Stimulated activated CD4-positive, alpha-beta T cell treated with anti-CD3 and anti-CD28 coated beads, Interleukin-15, amount 100 ng/mL, for 48 hours (primary cell): ENCODE results near the gene HNRNPF.

Source experiments
- DNase-seq, 2 donors: peaks; one replicate each; pipeline ENCODE4 v3.0.0-alpha.2; 2020; ENCODE audit warnings: low read depth in 2 of 2

The HNRNPF gene

GRCh38 chr10:43376046-43376635, 32.8 kb downstream of the HNRNPF start:
- DNase-seq = no peak

GRCh38 chr10:43375401-43376020, 33.5 kb downstream of the HNRNPF start:
- no peak for DNase-seq

DNA sequence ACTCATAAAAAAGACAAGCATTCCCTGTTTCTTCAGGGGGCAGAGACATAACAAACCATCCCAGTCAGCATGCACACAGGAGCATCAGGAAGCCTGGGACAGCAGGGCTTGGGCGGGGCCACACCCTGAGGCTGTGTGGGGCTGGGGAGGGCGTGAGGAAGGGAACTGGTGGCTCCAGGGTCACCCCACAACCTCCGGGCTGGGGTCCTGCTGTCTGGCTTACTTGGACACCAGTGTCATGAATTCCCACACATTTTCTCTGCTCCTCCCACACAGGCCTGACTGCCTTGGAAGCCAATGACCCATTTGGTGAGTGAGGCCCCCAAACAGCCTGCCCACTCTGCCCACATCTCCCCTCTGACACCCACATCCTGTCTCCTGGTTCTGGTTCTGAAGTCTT, 34.8 kb downstream of the HNRNPF start:
- no peak for DNase-seq

GRCh38 chr10:43373461-43373860, 35.5 kb downstream of the HNRNPF start:
- DNase-seq = no peak

DNA sequence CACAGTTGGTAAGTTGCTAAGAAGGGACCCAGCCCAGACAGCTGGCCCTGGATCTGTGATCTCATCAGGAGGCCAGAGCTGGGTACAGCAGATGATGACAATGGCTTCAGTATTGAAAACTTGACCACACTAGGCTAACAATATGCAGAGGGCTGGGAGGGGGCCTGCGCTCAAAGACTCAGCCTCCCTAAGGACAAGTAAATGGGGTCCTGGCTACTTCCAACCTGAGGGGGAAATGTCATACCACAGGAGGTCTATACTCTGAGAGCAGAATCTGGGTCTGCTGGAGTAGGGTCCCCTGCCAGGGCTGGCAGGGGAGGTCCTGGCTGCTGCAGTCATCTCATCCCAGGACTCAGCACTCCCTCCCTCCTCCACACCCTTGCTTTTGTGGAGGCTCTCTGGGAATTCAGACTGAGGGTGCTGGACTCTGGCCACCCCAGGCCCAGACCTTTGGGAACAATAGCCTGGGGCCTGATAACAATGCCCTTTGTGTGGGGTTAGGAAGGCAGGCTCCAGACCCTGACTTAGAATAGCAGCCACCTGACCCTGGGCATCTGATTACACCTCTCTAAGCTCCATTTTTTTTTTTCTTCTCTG, 36.1 kb downstream of the HNRNPF start:
- no peak for DNase-seq

- no peak for DNase-seq
Measured at GRCh38 chr10:43371418-43371817, 37.6 kb downstream of the HNRNPF start, which contains the start of gene FXYD4. TSS of gene FXYD4 (plus strand) at chr10:43371636. CDS start at chr10:43373747, 2,111 bp downstream.

DNA sequence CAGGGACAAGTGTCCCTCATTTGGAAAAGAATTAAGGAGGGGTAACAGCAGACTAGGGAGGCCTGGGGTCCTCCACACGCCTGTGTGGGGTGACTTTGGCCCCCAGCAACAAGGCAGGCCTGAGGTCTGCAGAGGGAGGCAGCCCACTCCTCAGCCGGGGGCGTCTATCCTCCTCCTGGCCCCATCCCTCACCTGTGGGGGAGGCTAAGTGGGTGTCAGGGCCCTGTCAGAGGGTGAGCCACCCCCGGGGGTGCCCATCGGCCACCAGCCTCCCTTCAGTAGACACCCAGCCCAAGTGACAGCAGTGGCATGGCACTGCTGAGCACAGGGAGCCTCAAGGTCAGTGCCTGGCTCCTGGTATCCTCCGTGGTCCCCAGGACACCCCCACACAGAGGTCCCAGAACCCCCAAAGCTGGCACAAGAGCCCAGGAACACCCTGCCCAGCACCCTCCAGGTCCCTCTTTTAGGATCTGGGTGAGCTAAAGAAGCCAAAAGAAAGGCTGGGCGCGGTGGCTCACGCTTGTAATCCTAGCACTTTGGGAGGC, 38.2 kb downstream of the HNRNPF start:
- no peak for DNase-seq

GRCh38 chr10:43369921-43370320, 39.1 kb downstream of the HNRNPF start:
- DNase-seq = no peak

DNA sequence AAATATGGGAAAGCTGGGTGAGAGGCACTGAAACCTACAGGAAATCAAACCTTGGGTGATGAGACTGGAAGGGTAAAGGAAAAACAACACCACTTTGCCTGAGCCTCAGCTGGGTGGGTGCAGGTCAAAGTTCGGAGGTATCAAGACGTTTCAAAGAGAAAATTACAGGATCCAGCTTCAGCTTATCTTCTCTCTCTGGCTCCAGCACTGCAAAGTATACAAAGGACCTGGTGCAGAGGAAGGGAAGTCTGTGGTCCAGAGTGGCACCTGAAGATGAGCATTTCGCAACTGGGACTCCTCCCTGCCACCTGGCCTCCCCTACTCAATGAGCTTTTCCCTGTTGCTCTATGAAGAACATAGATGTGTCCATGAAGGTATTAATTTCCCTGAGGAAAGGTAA, 44.0 kb downstream of the HNRNPF start:
- DNase-seq = no peak

- DNase-seq = peak; percentile 95 to 99
Measured at GRCh38 chr10:43362191-43362839, 46.7 kb downstream of the HNRNPF start.

GRCh38 chr10:43361547-43362190, 47.3 kb downstream of the HNRNPF start:
- DNase-seq = no peak

DNA sequence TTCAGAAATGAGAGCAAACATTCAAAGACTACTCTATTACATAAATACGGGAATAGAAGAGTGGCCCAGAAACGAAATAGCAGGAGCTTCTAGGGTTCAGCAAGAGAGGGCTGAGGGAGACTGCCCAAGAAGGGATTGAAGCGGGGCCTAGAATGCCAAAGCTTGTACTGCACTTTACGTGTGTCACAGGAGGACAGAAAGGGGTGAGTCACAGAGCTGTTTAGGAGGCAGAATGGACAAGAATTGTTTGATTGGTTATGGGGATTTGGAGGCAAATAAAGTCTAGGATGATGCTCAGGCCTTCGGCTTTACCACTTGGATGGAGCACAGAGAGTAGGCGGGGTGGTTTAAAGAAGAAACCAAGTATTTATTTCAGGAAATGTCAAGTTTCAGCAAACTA, 48.9 kb downstream of the HNRNPF start:
- DNase-seq = no peak

- DNase-seq = no peak
Measured at GRCh38 chr10:43355749-43356371, 53.1 kb downstream of the HNRNPF start.

DNA sequence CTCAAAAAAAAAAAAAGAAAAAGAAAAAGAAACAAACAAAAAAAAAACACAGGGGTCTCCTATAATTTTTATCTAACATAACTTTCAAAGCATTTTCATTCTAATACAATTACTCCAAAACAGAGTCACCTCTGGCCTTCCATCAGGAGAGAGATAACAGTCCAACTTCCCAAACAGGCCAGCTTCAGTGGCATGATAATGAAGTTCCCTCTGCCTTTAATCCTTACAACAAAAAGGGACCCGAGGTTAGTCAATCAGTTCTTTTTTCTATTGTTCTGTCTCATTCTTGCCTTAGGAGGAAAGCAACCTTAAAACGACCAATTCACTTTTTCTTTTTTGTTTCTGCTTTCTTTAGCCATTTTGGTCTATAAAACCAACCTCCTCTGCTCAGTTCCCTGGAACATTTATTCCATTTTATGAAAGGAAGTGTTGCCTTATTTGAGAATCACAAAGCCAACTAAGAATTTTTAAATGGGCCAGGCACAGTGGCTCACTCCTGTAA, 54.1 kb downstream of the HNRNPF start:
- no peak for DNase-seq

DNA sequence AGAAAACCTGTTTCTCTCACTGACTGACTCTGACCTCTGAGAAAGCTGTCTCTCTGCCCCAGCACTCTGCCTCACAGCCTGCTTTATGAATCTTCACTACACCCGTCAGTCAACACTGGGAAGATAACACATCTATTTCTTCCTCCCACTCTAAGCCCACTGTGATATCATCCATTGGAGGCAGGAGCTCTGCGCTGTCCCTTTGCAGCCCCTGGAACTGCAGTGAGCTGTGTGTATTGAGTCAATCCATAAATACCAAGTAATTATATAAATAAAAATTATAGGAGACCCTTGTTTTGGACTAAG, 54.7 kb downstream of the HNRNPF start:
- no peak for DNase-seq

DNA sequence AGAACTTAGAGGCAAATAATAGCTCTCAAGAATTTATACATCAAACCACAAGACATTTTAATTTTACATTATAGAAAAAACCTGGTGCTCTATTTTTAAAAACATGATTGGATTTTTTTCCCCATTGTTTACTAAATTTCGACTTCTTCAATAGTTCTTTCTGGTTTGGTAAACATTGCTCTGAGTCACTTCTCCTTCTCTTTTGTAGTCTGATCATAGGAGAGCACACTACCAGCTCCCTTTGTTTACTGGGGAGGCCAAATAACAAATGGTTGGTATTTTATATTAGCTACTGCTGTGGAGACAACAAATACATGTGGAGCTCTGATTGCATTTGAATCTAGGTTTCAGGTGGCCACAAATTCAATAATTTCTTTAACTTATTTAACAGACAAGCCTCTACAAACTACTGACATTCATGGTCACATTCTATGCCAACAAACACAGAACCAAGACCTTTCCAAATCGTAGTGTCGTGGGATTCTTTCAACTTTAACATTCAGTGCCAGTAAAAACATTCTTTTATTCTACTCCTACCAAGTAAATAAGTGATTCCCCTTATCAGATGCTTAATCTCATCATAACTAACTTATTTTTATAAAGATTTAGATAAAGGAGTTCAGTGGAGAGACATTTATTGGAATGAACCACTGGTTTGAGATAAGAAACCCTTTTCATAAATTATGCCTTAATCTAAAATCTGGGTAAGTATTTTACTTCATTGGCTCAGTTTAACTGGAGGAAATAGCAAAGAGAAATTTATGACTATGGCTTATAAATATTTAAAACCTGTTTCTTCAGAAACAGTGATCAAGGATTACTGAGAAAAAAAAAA, 55.3 kb downstream of the HNRNPF start:
- DNase-seq = no peak

DNA sequence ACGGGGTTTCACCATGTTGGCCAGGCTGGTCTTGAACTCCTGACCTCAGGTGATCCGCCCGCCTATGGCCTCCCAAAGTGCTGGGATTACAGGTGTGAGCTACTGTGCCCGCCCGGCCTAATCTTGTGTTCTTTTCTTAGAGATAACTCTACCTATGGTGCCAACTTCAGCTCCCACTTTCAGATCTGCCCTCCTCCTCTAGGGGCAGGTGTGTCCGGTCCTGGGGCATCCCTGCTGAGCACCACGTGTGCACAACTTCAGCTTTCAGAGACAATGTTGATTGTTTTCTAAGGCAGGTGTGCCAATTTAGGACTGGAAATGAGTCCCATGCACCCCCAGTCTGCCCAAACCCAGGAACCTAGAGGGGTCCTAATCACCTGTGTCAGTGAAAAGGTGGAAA, 56.0 kb downstream of the HNRNPF start:
- DNase-seq = no peak

- DNase-seq = no peak
Measured at GRCh38 chr10:43351301-43351700, 57.7 kb downstream of the HNRNPF start.

GRCh38 chr10:43350686-43351085, 58.3 kb downstream of the HNRNPF start:
- DNase-seq = no peak

- no peak for DNase-seq
Measured at GRCh38 chr10:43350156-43350555, 58.8 kb downstream of the HNRNPF start.
